Stomach (tissue), 9 donors: ENCODE data around the gene GRXCR2. TPM values are rescaled to one million over a fixed set of nuclear protein-coding genes. Genes with fewer than 3 reads are reported as not detected.

Experiments
- DNase-seq, 2 donors: peaks; one replicate each; pipeline versions ENCODE4 v3.0.0 to v3.0.0-alpha.2; 2013 to 2019
- H3K27ac ChIP-seq, 5 donors: fragments of 200-600 bp in 4 of 5; sonication (generic) in 4 of 5; one replicate each; pipeline ENCODE4 v1.5.1; 2013 to 2019; ENCODE audit warnings: mild to moderate bottlenecking in 1 of 5, moderate library complexity in 1 of 5
- H3K27me3 ChIP-seq, 3 donors: fragments of 200-600 bp; sonication (generic); one replicate each; pipeline ENCODE4 v1.5.1; 2017 to 2019; ENCODE audit warnings: mixed run types in 1 of 3
- H3K36me3 ChIP-seq, 4 donors: fragments of 200-600 bp; sonication (generic); 1 replicate in 3 of 4; 2 replicates in 1 of 4; pipeline ENCODE4 v1.5.1; 2016 to 2019
- H3K4me1 ChIP-seq, 4 donors: fragments of 200-600 bp; sonication (generic); one replicate each; pipeline ENCODE4 v1.5.1; 2016 to 2019
- H3K4me3 ChIP-seq, 4 donors: fragments of 200-600 bp; sonication (generic) in 3 of 4; one replicate each; pipeline ENCODE4 v1.5.1; 2016 to 2019; ENCODE audit warnings: mild to moderate bottlenecking in 1 of 4
- H3K9me3 ChIP-seq, 4 donors: fragments of 200-600 bp; sonication (generic); one replicate each; pipeline ENCODE4 v1.5.1; 2016 to 2019
- EP300 ChIP-seq: sonication (generic); formaldehyde crosslinking; IDR thresholded peaks from one replicate; pipeline ENCODE4 v1.6.1; 2017; ENCODE audit warnings: antibody characterized with exemption
- POLR2A ChIP-seq, 4 donors: fragments of 450-650 bp; IDR thresholded peaks; one replicate each; pipeline ENCODE4 v1.6.1; 2016; ENCODE audit warnings: antibody characterized with exemption in 4 of 4, control low read depth in 2 of 4, mild to moderate bottlenecking in 1 of 4, moderate library complexity in 1 of 4
- POLR2AphosphoS5 ChIP-seq, 3 donors: sonication (generic); formaldehyde crosslinking; IDR thresholded peaks; one replicate each; pipeline ENCODE4 v1.6.1; 2016; ENCODE audit warnings: antibody characterized with exemption in 3 of 3
- WGBS, 5 donors: extraction: QIAGEN DNeasy Blood & Tissue Kit in 3 of 5; methylation state at CpG; one replicate each; pipeline versions ENCODE4 v1.1.5 to v1.1.7; 2013 to 2018; 5-methylcytosine and 5-hydroxymethylcytosine counted together
- intact Hi-C: fragments of 100-400 bp; cut with DNase I; formaldehyde crosslinking; loops from one replicate; pipeline ENCODE4 v1.15.1; 2023; ENCODE audit warnings: low total_unique reads
- polyA plus RNA-seq, 3 donors: library from polyadenylated mRNA; stranded (reverse); fragments of 200-250 nt; gene quantifications; one replicate each; pipeline ENCODE4 v1.2.3, GENCODE V29; 2013
- total RNA-seq, 5 donors: library from RNA; depleted of rRNA; stranded (reverse); fragments of >200 nt; gene quantifications; one replicate each; pipeline versions ENCODE4 v1.1.0 to v1.2.3, GENCODE V29; 2014 to 2016
- TF ChIP-seq, protein P1 (sequence below), 7 experiments: fragments of 450-650 bp in 4 of 7; fragments of 200-600 bp in 3 of 7; sonication (generic) in 3 of 7; IDR thresholded peaks; one replicate each; pipeline ENCODE4 v1.5.1; 2016 to 2019; ENCODE audit warnings: antibody characterized with exemption in 7 of 7, control low read depth in 2 of 7, mild to moderate bottlenecking in 1 of 7
- donor health status: healthy with polysubstance abuse.
- donor health status: Bipolar disorder and iron deficiency.
- donor health status: healthy.

The GRXCR2 gene
- total and polyA plus RNA-seq, 8 donors, result not detected

DNA sequence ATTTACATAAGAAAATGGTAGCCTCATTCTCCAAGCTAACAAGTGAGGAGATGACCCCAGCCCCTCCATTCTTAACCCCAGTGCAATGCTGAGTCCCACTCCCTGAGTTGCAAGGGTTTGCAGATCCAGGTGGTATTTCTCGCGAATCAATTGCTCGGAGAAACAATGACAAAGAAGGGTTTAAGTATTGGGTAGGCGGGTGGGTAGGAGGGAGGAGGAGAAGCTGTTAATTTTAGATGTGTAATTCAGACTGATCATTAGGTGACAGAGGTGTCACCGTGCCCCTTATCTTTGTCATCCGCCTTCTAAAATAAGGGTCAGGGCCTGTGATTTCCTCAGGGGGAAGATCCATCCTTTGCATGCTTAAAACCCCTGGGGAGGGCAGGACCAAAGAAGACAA lies 46.6 kb upstream of the GRXCR2 start:
- H3K4me1 ChIP-seq, result no peaks in the 10 kb centered on the region
- no peak for TF ChIP-seq POLR2AphosphoS5 (IDR thresholded peaks at IDR 0.05)
- no peak for TF ChIP-seq POLR2A (IDR thresholded peaks at IDR 0.05)
- TF ChIP-seq, protein P1, sequence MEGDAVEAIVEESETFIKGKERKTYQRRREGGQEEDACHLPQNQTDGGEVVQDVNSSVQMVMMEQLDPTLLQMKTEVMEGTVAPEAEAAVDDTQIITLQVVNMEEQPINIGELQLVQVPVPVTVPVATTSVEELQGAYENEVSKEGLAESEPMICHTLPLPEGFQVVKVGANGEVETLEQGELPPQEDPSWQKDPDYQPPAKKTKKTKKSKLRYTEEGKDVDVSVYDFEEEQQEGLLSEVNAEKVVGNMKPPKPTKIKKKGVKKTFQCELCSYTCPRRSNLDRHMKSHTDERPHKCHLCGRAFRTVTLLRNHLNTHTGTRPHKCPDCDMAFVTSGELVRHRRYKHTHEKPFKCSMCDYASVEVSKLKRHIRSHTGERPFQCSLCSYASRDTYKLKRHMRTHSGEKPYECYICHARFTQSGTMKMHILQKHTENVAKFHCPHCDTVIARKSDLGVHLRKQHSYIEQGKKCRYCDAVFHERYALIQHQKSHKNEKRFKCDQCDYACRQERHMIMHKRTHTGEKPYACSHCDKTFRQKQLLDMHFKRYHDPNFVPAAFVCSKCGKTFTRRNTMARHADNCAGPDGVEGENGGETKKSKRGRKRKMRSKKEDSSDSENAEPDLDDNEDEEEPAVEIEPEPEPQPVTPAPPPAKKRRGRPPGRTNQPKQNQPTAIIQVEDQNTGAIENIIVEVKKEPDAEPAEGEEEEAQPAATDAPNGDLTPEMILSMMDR (IDR thresholded peaks at IDR 0.05), result no peak
- no peak for TF ChIP-seq EP300
- no peaks in the 10 kb centered on the region for H3K36me3 ChIP-seq
- DNase-seq, result no peak
- H3K9me3 ChIP-seq, result no peaks in the 10 kb centered on the region
- H3K27ac ChIP-seq, result no peak overlapping the region
- H3K27me3 ChIP-seq, result no peaks in the 10 kb centered on the region
- intact Hi-C loops, result no loop called here
- 81 to 92% (median 89%) methylated on average over 6 of the region's 6 CpGs for WGBS, 5 donors
- no peak overlapping the region for H3K4me3 ChIP-seq

DNA sequence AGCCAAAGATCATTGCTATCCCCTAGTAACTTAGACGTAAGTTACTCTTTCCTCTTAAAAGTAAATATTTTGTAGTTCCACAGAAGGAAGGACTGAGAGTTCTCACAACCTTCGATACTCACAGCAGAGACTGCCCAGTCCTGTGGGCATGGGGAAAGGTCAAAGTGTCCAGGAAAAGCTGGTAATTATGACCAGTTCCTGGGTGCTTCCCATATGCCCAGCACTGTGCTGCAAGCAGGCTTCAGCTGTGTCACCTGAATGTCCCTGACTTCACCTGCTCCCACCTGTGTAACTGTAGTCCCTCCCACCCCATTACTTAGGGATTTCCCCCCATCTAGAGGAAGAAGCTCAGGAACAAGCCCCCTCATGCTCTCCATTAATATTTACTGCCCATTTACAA lies 45.6 kb upstream of the GRXCR2 start:
- H3K4me1 ChIP-seq, result no peaks in the 10 kb centered on the region
- no peak overlapping the region for H3K27ac ChIP-seq
- intact Hi-C loops, result no loop called here
- DNase-seq, result no peak
- H3K9me3 ChIP-seq, result no peaks in the 10 kb centered on the region
- TF ChIP-seq POLR2AphosphoS5 (IDR thresholded peaks at IDR 0.05) (no peak), EP300 (no peak), POLR2A (IDR thresholded peaks at IDR 0.05) (no peak)
- TF ChIP-seq, protein P1 (IDR thresholded peaks at IDR 0.05), result no peak
- WGBS, 5 donors, result 52 to 70% (median 60%) methylated on average over 2 of the region's 2 CpGs
- H3K36me3 ChIP-seq, result no peaks in the 10 kb centered on the region
- H3K4me3 ChIP-seq, result no peak overlapping the region
- no peaks in the 10 kb centered on the region for H3K27me3 ChIP-seq

DNA sequence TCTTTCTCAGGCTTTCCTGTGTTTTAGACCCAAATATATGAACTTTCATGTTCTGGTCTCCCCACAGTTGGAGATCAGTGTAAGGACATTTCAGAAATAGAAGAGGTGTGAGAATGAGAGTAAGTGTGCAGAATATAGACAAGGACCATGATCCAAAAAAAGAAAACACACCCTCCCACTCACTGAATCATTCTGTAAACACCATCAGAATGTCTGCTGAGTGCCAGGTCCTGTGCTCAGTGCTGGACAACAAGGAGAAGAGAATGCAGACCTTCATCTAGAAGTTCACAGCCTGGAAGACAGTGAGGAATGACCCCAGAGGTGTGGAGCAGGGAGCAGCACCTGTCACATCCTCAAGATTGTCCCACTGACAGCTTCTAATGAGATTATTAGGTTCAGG lies 44.5 kb upstream of the GRXCR2 start:
- intact Hi-C loops, result no loop called here
- no peak overlapping the region for H3K27ac ChIP-seq
- TF ChIP-seq POLR2A (IDR thresholded peaks at IDR 0.05), result no peak
- no peak for TF ChIP-seq EP300
- H3K27me3 ChIP-seq, result no peaks in the 10 kb centered on the region
- no peaks in the 10 kb centered on the region for H3K4me1 ChIP-seq
- no peaks in the 10 kb centered on the region for H3K36me3 ChIP-seq
- no peak for DNase-seq
- no peak overlapping the region for H3K4me3 ChIP-seq
- H3K9me3 ChIP-seq, result no peaks in the 10 kb centered on the region

DNA sequence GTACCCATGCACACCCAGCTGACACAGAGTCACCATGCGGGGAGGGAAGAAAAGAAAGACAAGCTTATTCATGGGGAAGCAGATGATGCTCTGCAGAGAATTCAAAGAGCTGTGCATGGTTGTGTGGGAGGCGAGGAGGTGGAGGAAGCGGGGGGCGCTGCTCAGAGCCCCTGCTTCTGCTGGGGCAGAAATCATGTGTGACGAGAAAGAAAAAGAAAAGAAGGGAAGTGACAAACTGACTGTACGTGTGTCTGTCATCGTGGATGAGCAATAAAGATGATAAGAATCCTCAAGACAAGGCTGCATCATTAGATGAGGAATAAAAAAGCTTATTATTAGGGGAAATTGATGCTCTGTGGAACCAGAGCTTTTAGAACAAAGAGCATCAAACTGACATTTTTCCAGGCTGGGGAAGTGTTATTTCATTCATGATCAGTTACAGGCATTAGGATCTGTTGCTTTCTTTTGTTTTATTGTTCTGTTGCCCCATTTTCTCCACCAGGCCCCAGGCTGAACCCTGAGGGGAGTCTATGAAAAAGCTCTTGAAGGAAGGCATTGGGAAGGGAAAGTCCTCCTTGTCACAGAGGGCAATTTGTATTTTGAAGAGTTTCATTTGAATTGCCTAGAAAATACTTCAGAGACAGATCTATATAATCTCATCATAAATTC lies 43.3 kb upstream of the GRXCR2 start:
- Histone ChIP-seq H3K9me3 (no peaks in the 10 kb centered on the region), H3K4me3 (no peak overlapping the region), H3K36me3 (no peaks in the 10 kb centered on the region), H3K27me3 (no peaks in the 10 kb centered on the region), H3K27ac (no peak overlapping the region), H3K4me1 (no peaks in the 10 kb centered on the region)
- 87 to 91% (median 89%) methylated on average over 7 of the region's 7 CpGs for WGBS, 5 donors
- intact Hi-C loops, result no loop called here
- no peak for DNase-seq
- TF ChIP-seq POLR2A (IDR thresholded peaks at IDR 0.05), result no peak
- no peak for TF ChIP-seq EP300
- TF ChIP-seq, protein P1 (IDR thresholded peaks at IDR 0.05), result no peak
- no peak for TF ChIP-seq POLR2AphosphoS5 (IDR thresholded peaks at IDR 0.05)

DNA sequence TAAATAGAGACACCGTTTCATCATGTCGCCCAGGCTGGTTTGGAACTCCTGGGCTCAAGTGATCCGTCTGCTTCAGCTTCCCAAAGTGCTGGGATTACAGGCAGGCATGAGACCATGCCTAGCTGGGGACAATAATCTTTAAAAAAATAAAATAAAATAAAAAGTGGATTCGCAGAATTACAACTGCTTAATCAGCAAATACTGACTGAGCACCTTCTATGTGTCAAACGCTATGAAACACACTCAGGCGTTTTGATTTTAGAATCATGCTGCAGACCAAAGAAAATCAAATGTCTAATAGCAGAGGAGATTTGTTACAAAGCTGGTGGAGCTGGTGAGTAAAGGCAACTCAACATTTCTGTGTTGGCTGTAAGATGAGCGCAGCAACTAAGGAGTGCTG lies 40.9 kb upstream of the GRXCR2 start:
- no peak for DNase-seq
- intact Hi-C loops, result no loop called here
- Histone ChIP-seq H3K36me3 (no peaks in the 10 kb centered on the region), H3K9me3 (no peaks in the 10 kb centered on the region), H3K27ac (no peak overlapping the region), H3K4me3 (no peak overlapping the region), H3K27me3 (no peaks in the 10 kb centered on the region), H3K4me1 (no peaks in the 10 kb centered on the region)
- TF ChIP-seq POLR2A (IDR thresholded peaks at IDR 0.05) (no peak), POLR2AphosphoS5 (IDR thresholded peaks at IDR 0.05) (no peak)
- 92 to 98% (median 95%) methylated on average over 7 of the region's 7 CpGs for WGBS, 5 donors
